Brain pericyte (primary cell): ENCODE data around the gene MREG.

Source experiments
- DNase-seq: peaks from one replicate; pipeline ENCODE4 v3.0.0-alpha.2; 2012; ENCODE audit warnings: low read depth, low spot score

The MREG gene

DNA sequence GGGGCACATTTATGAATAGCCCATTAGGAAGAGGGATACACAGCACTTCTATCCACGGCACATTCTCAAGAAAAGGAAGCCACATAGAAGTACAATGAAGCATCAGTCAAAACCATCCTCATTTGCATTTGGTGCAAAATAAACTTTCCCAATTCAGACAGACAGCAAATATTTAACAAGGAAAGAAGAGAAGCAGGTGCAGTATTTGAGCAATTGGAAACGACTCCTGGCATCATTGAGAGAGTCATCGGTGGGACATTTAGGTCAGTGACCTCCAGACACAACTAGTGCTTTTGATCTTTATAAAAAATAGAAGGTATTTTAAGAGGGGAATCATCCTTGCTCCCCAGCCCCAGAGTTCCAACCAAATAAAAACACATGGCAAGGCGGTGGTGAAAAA is 118.0 kb downstream of the MREG start:
- no peak for DNase-seq
